ENCODE results near the gene USP6.
"Not testable (repeated sequence)": the region's sequence is repeated elsewhere in the genome, so short reads cannot be mapped to it uniquely, and the experiment has no call there.

The USP6 gene

GRCh38 chr17:5115673-5116651, at the start of gene USP6:
Gene USP6 (plus strand): TSS chr17:5116032. CDS start chr17:5130368, 14,336 bp downstream.
- DNase-seq (ENCODE audit: low spot score) = peak; percentile 51

- DNase-seq (ENCODE audit: low spot score) = no peak
Observed at GRCh38 chr17:5068236-5068635, 47.6 kb upstream of the USP6 start.

GRCh38 chr17:5069724-5070123, 46.1 kb upstream of the USP6 start:
- DNase-seq (ENCODE audit: low spot score) = no peak

GRCh38 chr17:5075472-5075871, 40.4 kb upstream of the USP6 start:
- not testable (repeated sequence) for DNase-seq (ENCODE audit: low spot score)

- not testable (repeated sequence) for DNase-seq (ENCODE audit: low spot score)
Observed at GRCh38 chr17:5077275-5077674, 38.6 kb upstream of the USP6 start.

GRCh38 chr17:5077781-5078105, 38.1 kb upstream of the USP6 start:
- no peak for DNase-seq (ENCODE audit: low spot score)

- DNase-seq (ENCODE audit: low spot score) = peak; percentile 88
Observed at GRCh38 chr17:5078106-5079028, 37.5 kb upstream of the USP6 start, which contains the start of gene ZFP3. Gene ZFP3 (plus strand): TSS chr17:5078467. CDS start chr17:5091505, 13,038 bp downstream.

- no peak for DNase-seq (ENCODE audit: low spot score)
Observed at GRCh38 chr17:5080591-5080990, 35.2 kb upstream of the USP6 start.

- DNase-seq (ENCODE audit: low spot score) = no peak
Observed at GRCh38 chr17:5092218-5093010, 23.4 kb upstream of the USP6 start.

- DNase-seq (ENCODE audit: low spot score) = no peak
Observed at GRCh38 chr17:5096731-5097100, 19.1 kb upstream of the USP6 start.

GRCh38 chr17:5097101-5097834, 18.6 kb upstream of the USP6 start:
- peak; percentile 33 for DNase-seq (ENCODE audit: low spot score)

GRCh38 chr17:5099271-5099670, 16.6 kb upstream of the USP6 start:
- no peak for DNase-seq (ENCODE audit: low spot score)

GRCh38 chr17:5100832-5101231, 15.0 kb upstream of the USP6 start:
- DNase-seq (ENCODE audit: low spot score) = no peak

GRCh38 chr17:5110816-5111215, 5.0 kb upstream of the USP6 start:
- no peak for DNase-seq (ENCODE audit: low spot score)

- peak; percentile 93 for DNase-seq (ENCODE audit: low spot score)
Observed at GRCh38 chr17:5111402-5112204, 4.2 kb upstream of the USP6 start, which contains the start of gene ZNF232. Gene ZNF232 (minus strand): TSS chr17:5111878. CDS start chr17:5111822, 56 bp downstream.

GRCh38 chr17:5118219-5118618, 2.4 kb downstream of the USP6 start:
- no peak for DNase-seq (ENCODE audit: low spot score)

GRCh38 chr17:5120036-5120435, 4.2 kb downstream of the USP6 start:
- DNase-seq (ENCODE audit: low spot score) = no peak

GRCh38 chr17:5120436-5121185, 4.8 kb downstream of the USP6 start:
- not testable (repeated sequence) for DNase-seq (ENCODE audit: low spot score)

- DNase-seq (ENCODE audit: low spot score) = no peak
Observed at GRCh38 chr17:5121186-5121841, 5.5 kb downstream of the USP6 start.
